OCI-LY3 (cell line): ENCODE results near the gene ZNF580.

Experiments used
- CTCF ChIP-seq: fragments of 200-600, 300-600 bp; sonication (generic); IDR thresholded peaks from 2 replicates; pipeline ENCODE4 v1.5.1; 2014; ENCODE audit warnings: antibody characterized with exemption, low read length, low read depth
- EZH2phosphoT487 ChIP-seq: fragments of 200-600 bp; shearing (Covaris generic); IDR thresholded peaks from 2 replicates; pipeline ENCODE4 v1.6.1; 2018; ENCODE audit warnings: antibody characterized with exemption, mixed run types, low read depth

GRCh38 chr19:55616395-55616875 is 24.4 kb upstream of the ZNF580 start:
- TF ChIP-seq CTCF (no peak), EZH2phosphoT487 (no peak)
